Fibroblast of lung (primary cell): ENCODE results near the gene CADPS.

Experiments used
- CTCF ChIP-seq, 2 donors: IDR thresholded peaks in 1 of 2; conservative IDR thresholded peaks in 1 of 2; 1 replicate in 1 of 2; 2 replicates in 1 of 2; pipeline ENCODE4 v1.5.1; 2011 to 2012; ENCODE audit warnings: low read length in 2 of 2, control low read depth in 1 of 2, inconsistent platforms in 1 of 2, low read depth in 1 of 2, mild to moderate bottlenecking in 1 of 2
- EZH2 ChIP-seq: IDR thresholded peaks from 2 replicates; pipeline ENCODE4 v1.5.1; 2012; ENCODE audit warnings: low read length, control low read depth, mild to moderate bottlenecking; ENCODE audit errors: missing control alignments

- TF ChIP-seq CTCF (conservative IDR thresholded peaks at IDR 0.05 in 1 of 2, IDR thresholded peaks at IDR 0.05 in 1 of 2; ENCODE audit: low read depth in 1 of 2, low read length in 2 of 2) (no peak), EZH2 (no peak)
These were observed 44.7 kb upstream of the CADPS start for GRCh38 chr3:62919784-62920465.
